NT2/D1 (cell line): ENCODE results near the gene INO80D.
"Not testable (repeated sequence)": the region's sequence is repeated elsewhere in the genome, so short reads cannot be mapped to it uniquely, and the experiment has no call there.

Experiments
- DNase-seq: peaks from one replicate; pipeline ENCODE4 v3.0.0-alpha.2; 2011; ENCODE audit warnings: low read depth, low spot score
- H3K27me3 ChIP-seq: 2 replicates; pipeline ENCODE4 v1.6.0; 2011; ENCODE audit warnings: mild to moderate bottlenecking; ENCODE audit not compliant: insufficient read length, insufficient read depth
- H3K36me3 ChIP-seq: 2 replicates; pipeline ENCODE4 v1.6.1; 2011; ENCODE audit warnings: mild to moderate bottlenecking, low read length, mixed read lengths; ENCODE audit not compliant: insufficient read depth, insufficient read length
- H3K4me1 ChIP-seq: 2 replicates; pipeline ENCODE4 v1.5.1; 2011; ENCODE audit not compliant: insufficient read depth, insufficient read length
- H3K4me3 ChIP-seq: 2 replicates; pipeline ENCODE4 v1.5.1; 2011; ENCODE audit warnings: low read depth; ENCODE audit not compliant: insufficient read length
- H3K9ac ChIP-seq: 2 replicates; pipeline ENCODE4 v1.6.0; 2011; ENCODE audit warnings: low read depth; ENCODE audit not compliant: insufficient read length
- H3K9me3 ChIP-seq: 2 replicates; pipeline ENCODE4 v1.5.1; 2011; ENCODE audit warnings: mild to moderate bottlenecking, low read length; ENCODE audit not compliant: insufficient read depth
- SUZ12 ChIP-seq: IDR thresholded peaks from 2 replicates; pipeline ENCODE4 v1.6.1; 2011; ENCODE audit not compliant: insufficient read length, insufficient read depth; ENCODE audit errors: extremely low read depth
- YY1 ChIP-seq: IDR thresholded peaks from 2 replicates; pipeline ENCODE4 v1.6.1; 2011; ENCODE audit not compliant: insufficient read length, insufficient read depth
- ZNF274 ChIP-seq: IDR thresholded peaks from 2 replicates; pipeline ENCODE4 v1.6.1; 2011; ENCODE audit warnings: mild to moderate bottlenecking, low read depth, low read length

Gene INO80D

GRCh38 chr2:206045251-206045650, 40.7 kb downstream of the INO80D start:
- Histone ChIP-seq H3K36me3 (peaks cover 21% of the 10 kb centered on the region), H3K4me1 (no peaks in the 10 kb centered on the region), H3K9me3 (no peaks in the 10 kb centered on the region), H3K27me3 (no peaks in the 10 kb centered on the region), H3K4me3 (no peak overlapping the region), H3K9ac (no peak overlapping the region)
- no peak for TF ChIP-seq YY1
- DNase-seq: no peak

- no peaks in the 10 kb centered on the region for H3K27me3 ChIP-seq
- H3K4me1 ChIP-seq: no peaks in the 10 kb centered on the region
- no peaks in the 10 kb centered on the region for H3K9me3 ChIP-seq
- H3K4me3 ChIP-seq: no peak overlapping the region
- no peak overlapping the region for H3K9ac ChIP-seq
- DNase-seq: no peak
- peaks cover 32% of the 10 kb centered on the region for H3K36me3 ChIP-seq
- TF ChIP-seq SUZ12: no peak
These were observed 45.4 kb downstream of the INO80D start for GRCh38 chr2:206040525-206040924.

DNA sequence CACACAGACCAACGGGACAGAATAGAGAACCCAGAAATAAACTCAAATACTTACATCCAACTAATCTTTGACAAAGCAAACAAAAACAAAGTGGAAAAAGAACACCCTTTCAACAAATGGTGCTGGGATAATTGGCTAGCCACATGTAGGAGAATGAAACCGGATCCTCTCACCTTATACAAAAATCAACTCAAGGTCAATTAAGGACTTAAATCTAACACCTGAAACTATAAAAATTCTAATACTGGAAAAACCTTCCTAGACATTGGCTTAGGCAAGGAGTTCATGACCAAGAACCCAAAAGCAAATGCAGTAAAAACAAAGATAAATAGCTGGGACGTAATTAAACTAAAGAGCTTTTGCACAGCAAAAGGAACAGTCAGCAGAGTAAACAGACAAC, 50.6 kb downstream of the INO80D start:
- not testable (repeated sequence) for DNase-seq
- H3K36me3 ChIP-seq: peaks cover 20% of the 10 kb centered on the region

GRCh38 chr2:206033452-206033851, 52.5 kb downstream of the INO80D start:
- H3K9me3 ChIP-seq, H3K27me3 ChIP-seq, H3K4me1 ChIP-seq, H3K9ac ChIP-seq, H3K4me3 ChIP-seq, DNase-seq: not testable (repeated sequence)
- H3K36me3 ChIP-seq: peaks cover 15% of the 10 kb centered on the region

More for the DNA sequence above, 50.6 kb downstream of the INO80D start:
- H3K9ac ChIP-seq, H3K4me1 ChIP-seq, H3K27me3 ChIP-seq, H3K4me3 ChIP-seq, H3K9me3 ChIP-seq: not testable (repeated sequence)

- Histone ChIP-seq H3K9me3 (no peaks in the 10 kb centered on the region), H3K36me3 (peaks cover 22% of the 10 kb centered on the region), H3K4me3 (no peak overlapping the region), H3K9ac (no peak overlapping the region), H3K4me1 (no peaks in the 10 kb centered on the region), H3K27me3 (no peaks in the 10 kb centered on the region)
- no peak for TF ChIP-seq ZNF274
- TF ChIP-seq SUZ12: no peak
- TF ChIP-seq YY1: no peak
- no peak for DNase-seq
These were observed 53.9 kb downstream of the INO80D start for GRCh38 chr2:206031950-206032567.

DNA sequence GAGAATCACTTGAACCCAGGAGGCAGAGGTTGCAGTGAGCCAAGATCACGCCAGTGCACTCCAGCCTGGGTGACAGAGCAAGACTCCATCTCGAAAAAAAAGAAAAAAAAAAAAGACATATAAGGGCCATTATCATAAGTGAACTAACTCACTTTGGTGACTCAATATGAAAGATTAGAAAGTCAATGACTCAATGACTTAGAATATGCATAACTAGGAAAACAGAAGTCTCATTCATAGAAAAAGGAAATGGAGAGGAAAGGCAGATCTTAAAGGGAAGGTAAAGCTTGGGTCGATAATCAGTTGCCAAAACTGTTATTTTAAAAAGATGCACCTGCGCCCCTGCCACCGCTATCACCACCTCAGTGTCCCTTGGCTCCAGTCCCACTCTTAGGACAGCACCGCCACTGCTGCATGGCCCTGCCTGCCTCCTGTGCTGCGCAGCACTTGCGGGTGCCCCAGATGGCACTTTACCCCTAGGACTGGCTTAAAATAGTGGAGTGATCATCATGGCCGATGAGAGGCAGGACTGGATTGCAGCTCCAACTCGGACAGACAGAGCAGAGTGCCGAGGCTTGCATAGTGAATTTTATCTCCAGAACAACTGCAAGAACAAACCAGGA, 54.7 kb downstream of the INO80D start:
- peaks cover 22% of the 10 kb centered on the region for H3K36me3 ChIP-seq
- no peaks in the 10 kb centered on the region for H3K9me3 ChIP-seq
- no peaks in the 10 kb centered on the region for H3K27me3 ChIP-seq
- H3K4me1 ChIP-seq: no peaks in the 10 kb centered on the region
- TF ChIP-seq YY1: no peak
- TF ChIP-seq ZNF274: no peak
- no peak for TF ChIP-seq SUZ12
- DNase-seq: no peak
- H3K4me3 ChIP-seq: no peak overlapping the region
- no peak overlapping the region for H3K9ac ChIP-seq

- Histone ChIP-seq H3K4me1 (no peaks in the 10 kb centered on the region), H3K27me3 (no peaks in the 10 kb centered on the region), H3K4me3 (no peak overlapping the region), H3K36me3 (peaks cover 27% of the 10 kb centered on the region), H3K9ac (no peak overlapping the region), H3K9me3 (no peaks in the 10 kb centered on the region)
- DNase-seq: no peak
- TF ChIP-seq YY1 (no peak), SUZ12 (no peak), ZNF274 (no peak)
These were observed 57.9 kb downstream of the INO80D start for GRCh38 chr2:206028101-206028500.

DNA sequence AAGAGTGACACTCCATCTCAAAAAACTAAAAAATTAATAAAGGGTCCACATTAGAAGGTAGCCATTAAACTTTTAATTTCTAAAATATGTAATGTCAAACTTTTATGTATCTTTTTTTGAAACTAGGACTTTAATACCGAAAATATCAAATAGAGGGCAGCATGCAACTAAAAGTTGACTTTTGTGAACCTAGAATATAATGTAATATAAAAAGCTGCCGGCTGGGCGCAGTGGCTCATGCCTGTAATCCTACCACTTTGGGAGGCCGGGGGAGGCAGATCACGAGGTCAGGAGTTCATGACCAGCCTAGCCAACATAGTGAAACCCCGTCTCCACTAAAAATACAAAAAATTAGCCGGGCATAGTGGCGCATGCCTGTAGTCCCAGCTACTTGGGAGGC, 62.8 kb downstream of the INO80D start:
- H3K4me1 ChIP-seq: no peaks in the 10 kb centered on the region
- no peak overlapping the region for H3K4me3 ChIP-seq
- 0 out of 2 replicates have a peak, but pooled peaks cover under 1% of the 10 kb centered on the region for H3K9me3 ChIP-seq
- H3K27me3 ChIP-seq: no peaks in the 10 kb centered on the region
- H3K9ac ChIP-seq: no peak overlapping the region
- no peak for DNase-seq
- TF ChIP-seq SUZ12: no peak
- peaks cover 37% of the 10 kb centered on the region for H3K36me3 ChIP-seq
